NCI-H82 treated with DMSO at 0.1 percent for 48 hours (cell line): Measurements from ENCODE around the gene KIF2C.
A peak's percentile ranks its signal among the peaks of the same experiment; 100 is the strongest.

Experiments used
- DNase-seq: peaks from one replicate; lab custom pipeline; 2025; ENCODE audit not compliant: unreplicated experiment; lab: John Stamatoyannopoulos, UW

The KIF2C gene

GRCh38 chr1:44775078-44775929 is 35.7 kb downstream of the KIF2C start, which contains the start of gene RPS8:
Gene RPS8, plus strand, starts transcription at chr1:44775540. Its CDS starts 57 bp downstream, at chr1:44775597.
- peak; percentile 72 for DNase-seq

DNA sequence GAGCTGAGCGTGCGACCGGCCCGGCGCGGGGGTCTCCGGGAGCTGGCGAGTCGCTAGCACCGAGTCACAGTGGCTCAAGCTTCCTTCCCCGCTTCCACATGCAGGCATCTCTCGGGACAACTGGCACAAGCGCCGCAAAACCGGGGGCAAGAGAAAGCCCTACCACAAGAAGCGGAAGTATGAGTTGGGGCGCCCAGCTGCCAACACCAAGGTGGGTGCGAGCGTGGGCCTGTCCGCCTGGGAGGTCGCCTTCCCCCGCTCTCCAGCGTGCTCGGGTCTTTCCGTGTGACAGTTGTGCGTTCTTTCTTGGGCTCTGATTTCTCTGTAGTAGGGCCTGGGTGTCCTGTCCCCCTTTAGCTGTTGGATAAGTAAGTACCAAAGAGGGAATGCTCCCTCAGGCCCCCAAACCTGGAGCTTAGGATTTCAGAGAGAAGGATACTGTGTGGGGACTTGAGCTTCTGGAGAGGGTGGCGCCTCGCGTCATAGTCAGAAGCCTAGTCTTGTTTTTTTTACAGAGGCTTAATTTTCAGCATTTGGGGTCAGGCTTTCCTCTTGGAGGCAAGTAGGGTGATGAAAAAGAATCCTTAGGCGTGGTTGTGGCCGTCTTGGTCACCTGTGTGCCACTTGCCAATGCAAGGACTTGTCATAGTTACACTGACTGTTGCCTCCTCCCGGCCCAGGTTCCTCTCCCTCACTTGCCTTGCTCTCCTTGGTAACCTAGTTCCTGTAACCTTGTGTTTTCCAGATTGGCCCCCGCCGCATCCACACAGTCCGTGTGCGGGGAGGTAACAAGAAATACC is 36.5 kb downstream of the KIF2C start:
- no peak for DNase-seq

DNA sequence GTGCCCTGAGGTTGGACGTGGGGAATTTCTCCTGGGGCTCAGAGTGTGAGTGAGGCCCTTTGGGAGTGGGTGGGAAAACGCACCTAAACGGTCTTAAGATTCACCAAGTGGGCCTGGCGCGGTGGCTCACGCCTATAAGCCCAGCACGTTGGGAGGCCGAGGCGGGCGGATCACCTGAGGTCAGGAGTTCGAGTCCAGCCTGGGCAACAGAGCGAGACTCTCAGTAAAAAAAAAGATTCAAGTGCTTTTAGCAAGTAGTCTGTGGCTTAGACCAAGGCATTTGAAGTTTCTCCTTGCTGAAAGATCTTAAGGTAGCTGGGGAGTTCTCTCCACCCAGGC is 37.1 kb downstream of the KIF2C start:
- no peak for DNase-seq

DNA sequence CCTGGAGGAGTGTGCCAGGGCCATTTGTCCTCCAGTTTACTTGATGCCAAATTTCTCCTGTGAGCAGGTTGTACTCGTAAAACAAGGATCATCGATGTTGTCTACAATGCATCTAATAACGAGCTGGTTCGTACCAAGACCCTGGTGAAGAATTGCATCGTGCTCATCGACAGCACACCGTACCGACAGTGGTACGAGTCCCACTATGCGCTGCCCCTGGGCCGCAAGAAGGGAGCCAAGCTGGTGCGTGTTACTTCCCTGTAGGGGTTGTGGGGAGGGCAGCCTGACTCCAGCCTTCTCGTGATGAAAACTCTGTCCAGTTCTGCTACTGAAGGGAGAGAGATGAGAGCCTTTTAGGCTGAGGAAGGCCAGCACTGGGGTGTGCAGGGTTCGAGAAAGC is 37.9 kb downstream of the KIF2C start:
- no peak for DNase-seq

DNA sequence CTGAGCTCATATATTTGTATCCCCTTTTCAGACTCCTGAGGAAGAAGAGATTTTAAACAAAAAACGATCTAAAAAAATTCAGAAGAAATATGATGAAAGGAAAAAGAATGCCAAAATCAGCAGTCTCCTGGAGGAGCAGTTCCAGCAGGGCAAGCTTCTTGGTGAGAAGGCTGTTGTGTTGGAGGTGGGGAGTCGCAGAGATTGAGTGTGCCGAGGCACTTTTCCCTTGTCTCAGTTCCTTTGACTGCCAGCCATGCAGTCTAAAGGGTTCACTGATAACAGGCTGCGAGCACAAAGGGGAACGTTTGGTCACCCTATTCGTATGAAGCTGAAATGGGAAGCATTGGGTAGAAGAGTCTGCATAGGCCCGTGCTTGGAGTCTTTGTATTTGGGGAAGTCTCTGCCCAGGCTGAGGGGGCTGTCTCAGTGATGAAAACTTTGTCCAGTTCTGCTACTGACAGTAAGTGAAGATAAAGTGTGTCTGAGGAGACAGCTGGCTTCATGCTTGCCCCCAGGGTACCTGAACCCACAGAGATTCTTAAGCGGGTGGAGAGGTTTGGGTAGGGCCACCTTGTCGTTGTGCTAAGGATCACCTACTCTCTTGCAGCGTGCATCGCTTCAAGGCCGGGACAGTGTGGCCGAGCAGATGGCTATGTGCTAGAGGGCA is 38.5 kb downstream of the KIF2C start:
- DNase-seq = no peak

GRCh38 chr1:44778705-44779576 is 39.3 kb downstream of the KIF2C start:
- DNase-seq = no peak

DNA sequence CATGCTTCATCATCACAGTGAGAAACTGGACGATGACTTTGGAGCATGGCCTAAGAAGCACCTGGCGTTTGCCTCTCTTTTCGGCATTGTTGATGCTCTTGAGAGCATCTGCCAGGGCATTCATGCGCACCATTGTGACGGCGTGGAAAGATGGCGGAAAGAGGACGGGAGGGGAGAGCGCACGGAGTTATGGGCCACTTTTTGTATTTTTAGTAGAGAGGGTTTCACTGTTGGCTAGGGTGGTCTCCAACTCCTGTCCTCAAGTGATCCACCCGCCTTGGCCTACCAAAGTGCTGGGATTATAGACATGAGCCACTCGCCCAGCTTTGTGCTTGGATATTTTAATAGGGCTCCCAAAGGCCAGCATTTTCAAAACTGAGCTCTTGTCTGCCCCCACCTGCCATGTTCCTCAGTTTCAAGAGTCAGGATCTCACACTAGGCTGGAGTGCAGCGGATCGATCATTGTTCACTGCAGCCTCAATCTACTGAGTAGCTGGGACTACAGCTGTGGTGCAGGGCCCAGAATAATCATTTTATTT is 41.0 kb downstream of the KIF2C start:
- no peak for DNase-seq

GRCh38 chr1:44783697-44784093 is 44.1 kb downstream of the KIF2C start:
- DNase-seq = no peak

DNA sequence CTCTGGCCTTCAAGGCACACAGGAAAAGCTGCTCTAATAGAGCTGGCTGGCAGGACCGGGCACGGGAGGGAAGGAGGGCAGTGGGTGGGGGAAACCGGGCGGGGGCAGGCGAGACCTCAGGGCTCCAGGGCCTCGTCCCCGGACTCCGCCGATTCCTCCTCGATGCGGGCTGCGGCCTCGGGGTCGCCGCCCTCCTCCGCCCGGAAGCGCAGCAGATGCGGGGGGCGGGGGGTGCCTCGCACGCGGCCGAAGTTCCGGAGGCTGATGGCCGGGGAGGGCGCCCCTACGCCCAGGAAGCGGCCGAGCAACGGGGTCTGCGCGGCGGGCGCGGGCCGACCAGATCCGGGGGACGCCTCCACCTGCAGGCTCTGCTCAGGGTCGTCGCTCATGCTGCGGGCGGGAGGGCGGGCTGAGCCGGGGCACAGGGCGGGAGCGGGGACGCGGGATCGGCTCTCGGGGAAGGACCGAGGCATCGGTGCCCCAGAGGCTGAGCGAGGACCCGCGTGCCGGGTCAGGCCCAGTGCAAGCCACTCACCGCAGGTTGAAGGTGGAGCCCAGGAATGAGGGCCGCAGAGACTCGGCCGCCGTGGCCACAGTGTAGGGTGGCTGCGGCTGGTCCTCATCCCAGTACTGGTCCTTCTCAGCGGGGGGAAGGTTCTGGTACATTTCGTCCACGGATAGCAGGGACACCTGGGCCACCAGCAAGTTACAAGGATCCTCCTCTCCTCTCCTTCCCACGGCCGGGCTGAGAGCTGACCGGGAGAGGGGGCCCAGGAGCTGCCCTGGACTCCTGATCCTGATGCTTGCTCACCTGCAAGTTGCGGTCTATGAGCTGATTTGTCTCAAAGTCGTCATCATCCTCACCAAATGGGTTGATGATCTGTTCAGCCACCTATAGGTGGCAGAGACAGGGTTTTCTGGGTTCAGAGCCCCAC is 44.7 kb downstream of the KIF2C start:
- no peak for DNase-seq

- no peak for DNase-seq
These were observed 45.4 kb downstream of the KIF2C start for GRCh38 chr1:44785029-44785380.

DNA sequence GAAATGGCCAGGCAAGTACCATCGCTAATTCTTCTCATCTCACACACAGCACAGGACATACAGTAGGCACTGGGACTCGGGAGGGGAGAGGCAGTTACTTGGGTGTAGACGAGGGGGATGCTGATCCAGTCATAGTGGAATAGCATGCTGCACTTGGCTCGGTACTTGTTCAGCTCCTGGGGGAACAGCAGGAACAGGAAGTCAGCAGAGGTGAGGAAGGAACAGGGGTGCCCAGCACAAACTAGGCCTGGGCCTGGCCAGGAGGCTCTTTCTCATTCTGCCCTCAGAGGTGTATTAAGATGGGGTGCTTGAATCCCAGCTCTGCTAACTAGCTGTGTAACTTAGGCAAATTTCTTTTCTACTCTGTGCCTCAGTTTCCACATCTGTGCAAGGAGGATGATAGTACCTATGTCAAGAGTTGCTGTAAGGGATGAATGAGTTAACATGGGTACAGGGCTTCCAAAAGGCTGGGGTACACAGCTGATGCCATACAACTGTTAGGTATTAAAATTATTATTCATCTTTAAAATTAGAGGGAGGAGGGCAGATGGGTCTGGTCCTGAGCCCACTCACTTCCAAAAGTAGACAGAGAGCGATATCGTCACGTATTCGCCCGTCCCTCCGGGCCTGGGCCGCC is 46.0 kb downstream of the KIF2C start:
- DNase-seq = no peak

DNA sequence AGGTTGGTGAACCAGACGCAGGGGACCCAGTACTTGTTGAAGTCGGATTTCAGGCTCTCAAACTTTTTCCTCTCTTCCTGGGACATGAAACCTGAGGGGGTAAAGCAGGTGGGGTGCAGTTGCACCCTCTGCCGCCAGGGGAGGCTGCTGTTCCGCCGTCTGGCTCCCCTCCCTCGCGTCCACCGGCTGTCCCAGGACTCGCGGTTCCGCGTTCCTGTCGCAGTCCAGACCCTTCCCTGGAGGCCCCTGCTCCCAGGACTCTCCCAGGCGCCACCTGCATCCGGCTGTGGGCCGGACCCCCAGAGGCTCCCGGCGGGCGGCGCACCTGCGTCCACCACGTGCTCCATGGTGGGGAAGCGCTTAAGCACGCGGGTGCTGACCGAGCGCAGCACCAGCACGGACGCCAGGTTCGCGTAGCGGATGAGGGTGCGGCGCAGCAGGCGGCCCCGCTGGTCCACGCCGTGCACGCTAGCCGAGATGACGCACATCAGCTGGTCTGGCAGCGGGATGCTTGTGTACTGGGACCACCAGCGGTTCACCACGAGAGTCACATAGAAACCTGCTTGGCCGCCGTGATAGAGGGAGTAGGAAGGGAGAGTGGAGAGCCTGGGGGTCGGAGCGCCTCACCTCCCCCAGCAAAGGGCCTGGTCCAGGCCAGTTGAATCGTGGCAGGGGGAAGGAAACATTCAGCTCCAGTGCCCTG is 46.7 kb downstream of the KIF2C start:
- no peak for DNase-seq

- no peak for DNase-seq
These were observed 47.3 kb downstream of the KIF2C start for GRCh38 chr1:44786841-44787426.

GRCh38 chr1:44787506-44787905 is 47.9 kb downstream of the KIF2C start:
- no peak for DNase-seq

GRCh38 chr1:44788120-44788860 is 48.7 kb downstream of the KIF2C start, which contains the start of gene BEST4:
Gene BEST4, minus strand, starts transcription at chr1:44788170. Its CDS starts 465 bp downstream, at chr1:44787705.
- no peak for DNase-seq

DNA sequence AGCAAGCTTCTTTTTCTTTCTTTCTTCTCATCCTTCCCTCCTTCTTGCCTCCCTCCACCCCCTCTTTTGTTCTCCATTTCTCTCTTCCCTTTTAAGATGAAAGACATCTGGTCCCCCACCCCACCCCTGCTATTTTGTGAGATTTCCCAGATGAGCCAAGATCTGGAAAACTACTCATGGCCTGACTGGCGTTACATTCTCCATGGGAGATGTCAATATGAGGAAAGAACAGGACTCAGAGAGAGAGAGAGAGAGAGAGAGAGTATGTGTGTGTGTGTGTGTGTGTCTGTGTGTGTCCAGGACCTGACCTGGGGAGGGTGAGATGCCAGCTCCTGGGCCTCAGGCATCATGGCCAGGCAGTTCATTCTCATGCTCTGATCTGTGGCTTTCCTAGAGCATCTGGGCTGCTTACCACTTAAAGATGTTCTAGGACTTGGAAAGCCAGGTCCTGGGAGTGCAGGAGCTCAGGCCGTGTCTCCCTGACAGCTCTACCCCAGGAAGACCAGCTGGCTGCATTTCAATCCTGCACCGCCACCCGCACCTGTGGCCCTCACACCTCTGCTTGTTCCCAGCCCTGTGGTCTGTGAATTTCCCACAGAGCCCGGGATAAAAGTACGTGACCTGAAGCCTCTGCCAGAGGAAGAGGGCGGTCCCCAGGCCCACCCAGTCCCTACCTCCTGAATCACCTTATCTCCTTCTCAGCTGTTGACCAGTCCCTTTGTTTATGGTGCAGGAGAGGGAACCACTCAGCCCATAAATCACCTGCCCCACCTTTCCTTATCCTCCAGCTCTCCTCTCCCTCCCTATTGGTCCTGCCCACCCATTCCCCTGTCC is 51.5 kb downstream of the KIF2C start:
- DNase-seq = no peak
